ENCODE measurements around the gene ZNF438.

The ZNF438 gene

GRCh38 chr10:30999070-30999712 is 32.5 kb downstream of the ZNF438 start:
- no peak overlapping the region for H3K9ac ChIP-seq (ENCODE audit: low read depth, low read length)
- H3K27ac ChIP-seq (ENCODE audit: low read length), result no peak overlapping the region
- no peak for TF ChIP-seq EZH2 (IDR thresholded peaks at IDR 0.05; ENCODE audit: borderline replicate concordance, low read depth, low read length, severe bottlenecking)
- TF ChIP-seq, protein P1, sequence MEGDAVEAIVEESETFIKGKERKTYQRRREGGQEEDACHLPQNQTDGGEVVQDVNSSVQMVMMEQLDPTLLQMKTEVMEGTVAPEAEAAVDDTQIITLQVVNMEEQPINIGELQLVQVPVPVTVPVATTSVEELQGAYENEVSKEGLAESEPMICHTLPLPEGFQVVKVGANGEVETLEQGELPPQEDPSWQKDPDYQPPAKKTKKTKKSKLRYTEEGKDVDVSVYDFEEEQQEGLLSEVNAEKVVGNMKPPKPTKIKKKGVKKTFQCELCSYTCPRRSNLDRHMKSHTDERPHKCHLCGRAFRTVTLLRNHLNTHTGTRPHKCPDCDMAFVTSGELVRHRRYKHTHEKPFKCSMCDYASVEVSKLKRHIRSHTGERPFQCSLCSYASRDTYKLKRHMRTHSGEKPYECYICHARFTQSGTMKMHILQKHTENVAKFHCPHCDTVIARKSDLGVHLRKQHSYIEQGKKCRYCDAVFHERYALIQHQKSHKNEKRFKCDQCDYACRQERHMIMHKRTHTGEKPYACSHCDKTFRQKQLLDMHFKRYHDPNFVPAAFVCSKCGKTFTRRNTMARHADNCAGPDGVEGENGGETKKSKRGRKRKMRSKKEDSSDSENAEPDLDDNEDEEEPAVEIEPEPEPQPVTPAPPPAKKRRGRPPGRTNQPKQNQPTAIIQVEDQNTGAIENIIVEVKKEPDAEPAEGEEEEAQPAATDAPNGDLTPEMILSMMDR (IDR thresholded peaks at IDR 0.05; ENCODE audit: borderline replicate concordance, extremely low read depth, low read length, poor library complexity, severe bottlenecking), result no peak
- DNase-seq (no peak), ATAC-seq (ENCODE audit: insufficient read depth, low read depth) (peak; percentile 49; the same call in 1 of the 3 replicates)
- H3K4me2 ChIP-seq (ENCODE audit: insufficient read depth, low read length), result peak overlapping the region; percentile 36; the same call in 1 of the 2 replicates
- peaks cover 6% of the 10 kb centered on the region for H3K9me3 ChIP-seq (ENCODE audit: insufficient read depth, low read length, severe bottlenecking)
- H3K4me1 ChIP-seq (ENCODE audit: insufficient read depth, low read length), result peaks cover 11% of the 10 kb centered on the region; the same call in 1 of the 2 replicates
- H3K36me3 ChIP-seq (ENCODE audit: insufficient read depth, low read length), result peaks cover under 1% of the 10 kb centered on the region; the same call in 1 of the 2 replicates
- H3K27me3 ChIP-seq (ENCODE audit: insufficient read depth, low read length, poor library complexity), result no peaks in the 10 kb centered on the region
- H3K4me3 ChIP-seq (ENCODE audit: low read depth in 1 of 2, low read length in 2 of 2), result no peak overlapping the region
- no peaks in the 10 kb centered on the region for H4K20me1 ChIP-seq (ENCODE audit: insufficient read depth, low read length)
- peaks cover 3% of the 10 kb centered on the region; the same call in 1 of the 2 replicates for H3K79me2 ChIP-seq (ENCODE audit: insufficient read depth, low read length)
- H2AFZ ChIP-seq (ENCODE audit: low read depth, low read length), result peak overlapping the region; percentile 1; the same call in 1 of the 2 replicates

GRCh38 chr10:30997536-30998235 is 34.0 kb downstream of the ZNF438 start:
- peaks cover 6% of the 10 kb centered on the region for H3K9me3 ChIP-seq (ENCODE audit: insufficient read depth, low read length, severe bottlenecking)
- H3K27me3 ChIP-seq (ENCODE audit: insufficient read depth, low read length, poor library complexity), result no peaks in the 10 kb centered on the region
- no peak for TF ChIP-seq EZH2 (IDR thresholded peaks at IDR 0.05; ENCODE audit: borderline replicate concordance, low read depth, low read length, severe bottlenecking)
- TF ChIP-seq, protein P1 (IDR thresholded peaks at IDR 0.05; ENCODE audit: borderline replicate concordance, extremely low read depth, low read length, poor library complexity, severe bottlenecking), result no peak
- DNase-seq (no peak), ATAC-seq (ENCODE audit: insufficient read depth, low read depth) (no peak)
- H3K36me3 ChIP-seq (ENCODE audit: insufficient read depth, low read length), result peaks cover 3% of the 10 kb centered on the region; the same call in 1 of the 2 replicates
- H3K4me2 ChIP-seq (ENCODE audit: insufficient read depth, low read length), result no peak overlapping the region
- H3K4me3 ChIP-seq (ENCODE audit: low read depth in 1 of 2, low read length in 2 of 2), result no peak overlapping the region
- peaks cover 3% of the 10 kb centered on the region; the same call in 1 of the 2 replicates for H3K79me2 ChIP-seq (ENCODE audit: insufficient read depth, low read length)
- no peak overlapping the region for H3K9ac ChIP-seq (ENCODE audit: low read depth, low read length)
- no peaks in the 10 kb centered on the region for H4K20me1 ChIP-seq (ENCODE audit: insufficient read depth, low read length)
- H3K4me1 ChIP-seq (ENCODE audit: insufficient read depth, low read length), result peaks cover 11% of the 10 kb centered on the region; the same call in 1 of the 2 replicates
- H2AFZ ChIP-seq (ENCODE audit: low read depth, low read length), result no peak overlapping the region
- H3K27ac ChIP-seq (ENCODE audit: low read length), result no peak overlapping the region

- H4K20me1 ChIP-seq (ENCODE audit: insufficient read depth, low read length), result no peaks in the 10 kb centered on the region
- ATAC-seq (ENCODE audit: insufficient read depth, low read depth), result no peak
- no peaks in the 10 kb centered on the region for H3K27me3 ChIP-seq (ENCODE audit: insufficient read depth, low read length, poor library complexity)
- no peak overlapping the region for H3K4me2 ChIP-seq (ENCODE audit: insufficient read depth, low read length)
- H3K4me1 ChIP-seq (ENCODE audit: insufficient read depth, low read length), result peaks cover 11% of the 10 kb centered on the region; the same call in 1 of the 2 replicates
- no peak overlapping the region for H3K27ac ChIP-seq (ENCODE audit: low read length)
- H3K36me3 ChIP-seq (ENCODE audit: insufficient read depth, low read length), result peaks cover 3% of the 10 kb centered on the region; the same call in 1 of the 2 replicates
- no peak overlapping the region for H3K4me3 ChIP-seq (ENCODE audit: low read depth in 1 of 2, low read length in 2 of 2)
- H2AFZ ChIP-seq (ENCODE audit: low read depth, low read length), result no peak overlapping the region
- no peak overlapping the region for H3K9ac ChIP-seq (ENCODE audit: low read depth, low read length)
- DNase-seq, result no peak
- H3K9me3 ChIP-seq (ENCODE audit: insufficient read depth, low read length, severe bottlenecking), result peaks cover 6% of the 10 kb centered on the region
- TF ChIP-seq, protein P1 (IDR thresholded peaks at IDR 0.05; ENCODE audit: borderline replicate concordance, extremely low read depth, low read length, poor library complexity, severe bottlenecking), result no peak
- no peak for TF ChIP-seq EZH2 (IDR thresholded peaks at IDR 0.05; ENCODE audit: borderline replicate concordance, low read depth, low read length, severe bottlenecking)
- H3K79me2 ChIP-seq (ENCODE audit: insufficient read depth, low read length), result peaks cover 3% of the 10 kb centered on the region; the same call in 1 of the 2 replicates
These were observed 35.1 kb downstream of the ZNF438 start for GRCh38 chr10:30996481-30997005.
